HCT116 (cell line): ENCODE results near the gene GALNT2. TPM values are rescaled to one million over a fixed set of nuclear protein-coding genes. Genes with fewer than 3 reads are reported as not detected.

Experiments
- ATAC-seq: fragments of 200-7000 bp; cut with Tn5 transposase; 2 replicates; pipeline ENCODE4 v1.9.1; 2020; ENCODE audit warnings: mild to moderate bottlenecking, moderate library complexity
- BruUV-seq: library from RNA; stranded (reverse); fragments of 400-500 nt; replicated peaks from 2 replicates; lab custom pipeline; 2021; lab: Mats Ljungman, UMichigan
- CTCF ChIA-PET: fragments of 300-600 bp; sonication (Branson Sonifier 250); formaldehyde crosslinking; loops from one replicate; lab custom pipeline; 2021; ENCODE audit warnings: antibody characterized with exemption; lab: Charles Lee
- POLR2A ChIA-PET: fragments of 300-600, 350-600 bp; sonication (Branson Sonifier 250); formaldehyde crosslinking; loops from one replicate; lab custom pipeline; 2021; ENCODE audit warnings: antibody characterized with exemption; lab: Charles Lee
- RAD21 ChIA-PET, 2 experiments: fragments of 300-600 bp; sonication (Branson Sonifier 250); formaldehyde crosslinking; loops; one replicate each; lab custom pipeline; 2023; ENCODE audit warnings: low total read pairs in 2 of 2; ENCODE audit not compliant: uncharacterized antibody in 2 of 2, unreplicated experiment in 2 of 2, low non-redundant PET in 1 of 2; lab: Charles Lee
- DNase-seq: peaks from one replicate; pipeline ENCODE4 v3.0.0-alpha.2; 2010; ENCODE audit warnings: low read depth, low spot score
- H2AFZ ChIP-seq: fragments of 200-600 bp; shearing (Covaris generic), sonication (generic); 2 replicates; pipeline ENCODE4 v1.6.1; 2017; ENCODE audit warnings: low read depth, mixed run types, mixed read lengths, antibody characterized with exemption, low read length; ENCODE audit not compliant: poor library complexity, severe bottlenecking
- H3K27ac ChIP-seq: 2 replicates; pipeline ENCODE4 v1.5.1; 2012; ENCODE audit warnings: low read depth, low read length
- H3K27me3 ChIP-seq: fragments of 200-600 bp; sonication (generic); 2 replicates; pipeline ENCODE4 v1.6.1; 2016; ENCODE audit warnings: mixed run types, low read length, mixed read lengths; ENCODE audit not compliant: insufficient read depth
- H3K36me3 ChIP-seq, 2 experiments: fragments of 200-500 bp in 1 of 2; fragments of 200-600 bp in 1 of 2; sonication (Bioruptor generic) in 1 of 2; sonication (generic) in 1 of 2; 2 replicates each; pipeline versions ENCODE4 v1.5.1 to v1.6.1; 2014 to 2016; ENCODE audit warnings: low read length in 2 of 2, inconsistent platforms in 1 of 2, mixed read lengths in 1 of 2, mixed run types in 1 of 2; ENCODE audit not compliant: insufficient read depth in 2 of 2, control insufficient read depth in 1 of 2
- H3K4me1 ChIP-seq, 2 experiments: fragments of 200-600 bp in 1 of 2; sonication (generic) in 1 of 2; 2 replicates each; pipeline versions ENCODE4 v1.5.1 to v1.6.1; 2012 to 2017; ENCODE audit warnings: low read length in 2 of 2, inconsistent platforms in 1 of 2, mild to moderate bottlenecking in 1 of 2, mixed read lengths in 1 of 2, mixed run types in 1 of 2, moderate library complexity in 1 of 2; ENCODE audit not compliant: insufficient read depth in 2 of 2, control insufficient read depth in 1 of 2
- H3K4me2 ChIP-seq: fragments of 200-600 bp; sonication (generic); 2 replicates; pipeline ENCODE4 v1.6.1; 2017; ENCODE audit warnings: mixed run types, low read length, mixed read lengths
- H3K4me3 ChIP-seq, 2 experiments: fragments of 200-600 bp in 1 of 2; sonication (generic) in 1 of 2; replicated peaks in 1 of 2; 2 replicates each; pipeline ENCODE4 v1.5.1; 2011 to 2016; ENCODE audit warnings: low read length in 2 of 2, control low read depth in 1 of 2, low read depth in 1 of 2, mild to moderate bottlenecking in 1 of 2, mixed read lengths in 1 of 2, mixed run types in 1 of 2
- H3K79me2 ChIP-seq: fragments of 200-600 bp; sonication (generic); 2 replicates; pipeline ENCODE4 v1.6.1; 2017; ENCODE audit warnings: mild to moderate bottlenecking, mixed run types, low read length, moderate library complexity, mixed read lengths; ENCODE audit not compliant: insufficient read depth
- H3K9ac ChIP-seq: fragments of 200-600 bp; sonication (generic); 2 replicates; pipeline ENCODE4 v1.6.1; 2016; ENCODE audit warnings: low read length, mixed read lengths
- H3K9me2 ChIP-seq: fragments of 200-600 bp; sonication (generic), shearing (Covaris generic); 2 replicates; pipeline ENCODE4 v1.6.1; 2017; ENCODE audit warnings: mixed run types, mild to moderate bottlenecking, moderate library complexity; ENCODE audit not compliant: insufficient read depth
- H3K9me3 ChIP-seq, 2 experiments: fragments of 200-500 bp in 1 of 2; fragments of 200-600 bp in 1 of 2; sonication (Bioruptor generic) in 1 of 2; sonication (generic) in 1 of 2; 2 replicates each; pipeline ENCODE4 v1.6.1; 2014 to 2017; ENCODE audit warnings: low read length in 2 of 2, mixed read lengths in 2 of 2, inconsistent platforms in 1 of 2, low read depth in 1 of 2, mild to moderate bottlenecking in 1 of 2, mixed run types in 1 of 2, moderate library complexity in 1 of 2; ENCODE audit not compliant: control insufficient read depth in 1 of 2, insufficient read depth in 1 of 2
- H4K20me1 ChIP-seq: fragments of 200-600 bp; sonication (generic), shearing (Covaris generic); 2 replicates; pipeline ENCODE4 v1.6.1; 2017; ENCODE audit warnings: mixed run types, mild to moderate bottlenecking, moderate library complexity; ENCODE audit not compliant: insufficient read depth
- CEBPB ChIP-seq: IDR thresholded peaks from 2 replicates; pipeline ENCODE4 v1.6.1; 2012; ENCODE audit warnings: low read depth
- EGR1 ChIP-seq: IDR thresholded peaks from 2 replicates; pipeline ENCODE4 v1.6.1; 2012; ENCODE audit warnings: low read depth
- ELF1 ChIP-seq: IDR thresholded peaks from 2 replicates; pipeline ENCODE4 v1.6.1; 2012; ENCODE audit warnings: low read depth, borderline replicate concordance
- EZH2 ChIP-seq: fragments of 200-600 bp; sonication (generic); IDR thresholded peaks from 2 replicates; pipeline ENCODE4 v1.6.1; 2017; ENCODE audit warnings: antibody characterized with exemption, mixed run types
- EZH2phosphoT487 ChIP-seq: fragments of 200-600 bp; IDR thresholded peaks from 2 replicates; pipeline ENCODE4 v1.6.1; 2018; ENCODE audit warnings: antibody characterized with exemption, borderline replicate concordance
- FOSL1 ChIP-seq: IDR thresholded peaks from 2 replicates; pipeline ENCODE4 v1.6.1; 2012; ENCODE audit warnings: low read depth
- JUND ChIP-seq: IDR thresholded peaks from 2 replicates; pipeline ENCODE4 v1.6.1; 2012
- POLR2A ChIP-seq: IDR thresholded peaks from 2 replicates; pipeline ENCODE4 v1.7.0; 2011; ENCODE audit warnings: borderline replicate concordance; ENCODE audit not compliant: insufficient read depth, insufficient read length; ENCODE audit errors: extremely low read depth
- RAD21 ChIP-seq: IDR thresholded peaks from 2 replicates; pipeline ENCODE4 v1.6.1; 2012; ENCODE audit warnings: low read depth, mild to moderate bottlenecking
- SIN3A ChIP-seq: IDR thresholded peaks from 2 replicates; pipeline ENCODE4 v1.6.1; 2012; ENCODE audit warnings: low read depth
- SP1 ChIP-seq: IDR thresholded peaks from 2 replicates; pipeline ENCODE4 v1.6.1; 2012; ENCODE audit warnings: low read depth
- SRF ChIP-seq: IDR thresholded peaks from 2 replicates; pipeline ENCODE4 v1.6.1; 2012; ENCODE audit warnings: low read depth
- YY1 ChIP-seq: IDR thresholded peaks from 2 replicates; pipeline ENCODE4 v1.6.1; 2011; ENCODE audit warnings: low read length, low read depth, moderate library complexity, mild to moderate bottlenecking; ENCODE audit not compliant: insufficient replicate concordance; ENCODE audit errors: extremely low read depth
- intact Hi-C: fragments of 100-400 bp; cut with micrococcal nuclease; formaldehyde crosslinking; loops from 2 replicates; pipeline ENCODE4 v1.10.0; 2022
- total RNA-seq: library from RNA; stranded (reverse); gene quantifications from one replicate; pipeline ENCODE4 v1.2.1, GENCODE V29; 2021; ENCODE audit not compliant: unreplicated experiment
- TF ChIP-seq, protein P1 (sequence below): IDR thresholded peaks from 2 replicates; pipeline ENCODE4 v1.6.1; 2012
- TF ChIP-seq, protein P2 (sequence below): IDR thresholded peaks from 2 replicates; pipeline ENCODE4 v1.6.1; 2011; ENCODE audit warnings: mild to moderate bottlenecking, low read length, moderate library complexity; ENCODE audit not compliant: insufficient replicate concordance; ENCODE audit errors: extremely low read depth

GALNT2 gene
- total RNA-seq, 1 experiment from 2014 or later = 40.8 TPM

GRCh38 chr1:230295367-230295766, 228.3 kb downstream of the GALNT2 start (continued):
- TF ChIP-seq ELF1 = no peak
- no peak for TF ChIP-seq JUND
- no peak for TF ChIP-seq FOSL1
- TF ChIP-seq SRF = no peak
- TF ChIP-seq YY1 = no peak
- no peak for TF ChIP-seq CEBPB

- RAD21 ChIA-PET = no interaction called here
- Histone ChIP-seq H3K79me2 (no peaks in the 10 kb centered on the region), H4K20me1 (no peaks in the 10 kb centered on the region), H3K9ac (no peak overlapping the region), H3K9me3 (no peaks in the 10 kb centered on the region)
- ATAC-seq = no peak
- BruUV-seq = no TSS peak
- TF ChIP-seq EGR1 (no peak), RAD21 (no peak), EZH2 (no peak), POLR2A (no peak), SIN3A (no peak), SRF (no peak), JUND (no peak), YY1 (no peak), EZH2phosphoT487 (no peak), FOSL1 (no peak), SP1 (no peak)
- TF ChIP-seq, protein P1, sequence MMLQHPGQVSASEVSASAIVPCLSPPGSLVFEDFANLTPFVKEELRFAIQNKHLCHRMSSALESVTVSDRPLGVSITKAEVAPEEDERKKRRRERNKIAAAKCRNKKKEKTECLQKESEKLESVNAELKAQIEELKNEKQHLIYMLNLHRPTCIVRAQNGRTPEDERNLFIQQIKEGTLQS = no peak
- TF ChIP-seq, protein P2, sequence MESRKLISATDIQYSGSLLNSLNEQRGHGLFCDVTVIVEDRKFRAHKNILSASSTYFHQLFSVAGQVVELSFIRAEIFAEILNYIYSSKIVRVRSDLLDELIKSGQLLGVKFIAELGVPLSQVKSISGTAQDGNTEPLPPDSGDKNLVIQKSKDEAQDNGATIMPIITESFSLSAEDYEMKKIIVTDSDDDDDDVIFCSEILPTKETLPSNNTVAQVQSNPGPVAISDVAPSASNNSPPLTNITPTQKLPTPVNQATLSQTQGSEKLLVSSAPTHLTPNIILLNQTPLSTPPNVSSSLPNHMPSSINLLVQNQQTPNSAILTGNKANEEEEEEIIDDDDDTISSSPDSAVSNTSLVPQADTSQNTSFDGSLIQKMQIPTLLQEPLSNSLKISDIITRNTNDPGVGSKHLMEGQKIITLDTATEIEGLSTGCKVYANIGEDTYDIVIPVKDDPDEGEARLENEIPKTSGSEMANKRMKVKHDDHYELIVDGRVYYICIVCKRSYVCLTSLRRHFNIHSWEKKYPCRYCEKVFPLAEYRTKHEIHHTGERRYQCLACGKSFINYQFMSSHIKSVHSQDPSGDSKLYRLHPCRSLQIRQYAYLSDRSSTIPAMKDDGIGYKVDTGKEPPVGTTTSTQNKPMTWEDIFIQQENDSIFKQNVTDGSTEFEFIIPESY = no peak
- TF ChIP-seq, all 23 proteins: peak for 0
- H2AFZ ChIP-seq = no peak overlapping the region
- no peak overlapping the region for H3K27ac ChIP-seq
- intact Hi-C loops = no loop called here
- H3K4me1 ChIP-seq = peaks cover 0 to 6% of the 10 kb centered on the region in 2 experiments; a peak in 1 of 4 replicates
- ChIA-PET POLR2A (no interaction called here), CTCF (no interaction called here)
- H3K4me2 ChIP-seq = no peak overlapping the region
- H3K9me2 ChIP-seq = no peaks in the 10 kb centered on the region
- no peak overlapping the region for H3K4me3 ChIP-seq
- H3K36me3 ChIP-seq = no peaks in the 10 kb centered on the region
- H3K27me3 ChIP-seq = peaks cover 6% of the 10 kb centered on the region; the same call in 1 of the 2 replicates
- no peak for DNase-seq
Measured at GRCh38 chr1:230299191-230300006, 232.4 kb downstream of the GALNT2 start.
